Fibroblast of peridontal ligament (primary cell): ENCODE measurements around the gene CLSTN3.
A peak's percentile ranks its signal among the peaks of the same experiment; 100 is the strongest.

ENCODE experiments used
- DNase-seq: peaks from one replicate; pipeline ENCODE4 v3.0.0-alpha.2; 2010; ENCODE audit errors: extremely low read depth

CLSTN3 gene

GRCh38 chr12:7129872-7130691 is at the start of gene CLSTN3:
Gene CLSTN3 (plus strand): TSS chr12:7130371. CDS start chr12:7130649, 278 bp downstream.
- peak; percentile 55 for DNase-seq

- no peak for DNase-seq
These were observed 49.1 kb upstream of the CLSTN3 start for GRCh38 chr12:7081037-7081436.

GRCh38 chr12:7083125-7083524 is 47.0 kb upstream of the CLSTN3 start:
- DNase-seq = no peak

- DNase-seq = no peak
These were observed 40.8 kb upstream of the CLSTN3 start for GRCh38 chr12:7089196-7089871.

GRCh38 chr12:7090222-7090998 is 39.8 kb upstream of the CLSTN3 start:
- no peak for DNase-seq

- DNase-seq = no peak
These were observed 39.0 kb upstream of the CLSTN3 start for GRCh38 chr12:7091171-7091570.

GRCh38 chr12:7091660-7092228 is 38.4 kb upstream of the CLSTN3 start:
- no peak for DNase-seq

- DNase-seq = peak; percentile 97
These were observed 37.8 kb upstream of the CLSTN3 start, which contains the start of gene C1R for GRCh38 chr12:7092229-7092985. Gene C1R (minus strand): TSS chr12:7092445. CDS start chr12:7092388, 57 bp downstream.

- DNase-seq = no peak
These were observed 37.1 kb upstream of the CLSTN3 start for GRCh38 chr12:7092986-7093460.

- DNase-seq = no peak
These were observed 36.7 kb upstream of the CLSTN3 start for GRCh38 chr12:7093486-7093885.

- peak; percentile 70 for DNase-seq
These were observed 36.3 kb upstream of the CLSTN3 start for GRCh38 chr12:7093892-7094291.

- DNase-seq = no peak
These were observed 33.9 kb upstream of the CLSTN3 start for GRCh38 chr12:7096006-7096932.

GRCh38 chr12:7096979-7097378 is 33.2 kb upstream of the CLSTN3 start:
- no peak for DNase-seq

- no peak for DNase-seq
These were observed 30.7 kb upstream of the CLSTN3 start for GRCh38 chr12:7099290-7099996.

- no peak for DNase-seq
These were observed 29.9 kb upstream of the CLSTN3 start for GRCh38 chr12:7100239-7100638.

GRCh38 chr12:7101047-7101693 is 29.0 kb upstream of the CLSTN3 start:
- DNase-seq = peak; percentile 25

- no peak for DNase-seq
These were observed 28.5 kb upstream of the CLSTN3 start for GRCh38 chr12:7101694-7102131.

GRCh38 chr12:7102582-7102981 is 27.6 kb upstream of the CLSTN3 start:
- no peak for DNase-seq
